CD14-positive monocyte (primary cell): ENCODE results near the gene CCDC15. TPM values are rescaled to one million over a fixed set of nuclear protein-coding genes. Genes with fewer than 3 reads are reported as not detected.

Source experiments
- DNase-seq, 3 donors: peaks; one replicate each; pipeline ENCODE4 v3.0.0-alpha.2; 2011 to 2022
- H2AFZ ChIP-seq: 2 replicates; pipeline ENCODE4 v1.6.0; 2012; ENCODE audit warnings: mild to moderate bottlenecking, low read depth, low read length, inconsistent platforms; ENCODE audit not compliant: insufficient read depth, poor library complexity, severe bottlenecking
- H3K27ac ChIP-seq, 2 donors: 1 replicate in 1 of 2; 2 replicates in 1 of 2; pipeline ENCODE4 v1.5.1; 2012 to 2013; ENCODE audit warnings: low read length in 2 of 2, control low read depth in 1 of 2, inconsistent platforms in 1 of 2, low read depth in 1 of 2, mild to moderate bottlenecking in 1 of 2
- H3K27me3 ChIP-seq, 2 donors: one replicate each; pipeline versions ENCODE4 v1.6.0 to v1.6.1; 2011 to 2013; ENCODE audit warnings: low read length in 2 of 2; ENCODE audit not compliant: control insufficient read depth in 2 of 2, insufficient read depth in 2 of 2
- H3K36me3 ChIP-seq, 2 donors: replicated peaks in 1 of 2; 1 replicate in 1 of 2; 2 replicates in 1 of 2; pipeline versions ENCODE4 v1.5.1 to v1.6.1; 2012 to 2013; ENCODE audit warnings: low read length in 2 of 2, control low read depth in 1 of 2, inconsistent platforms in 1 of 2, mild to moderate bottlenecking in 1 of 2; ENCODE audit not compliant: insufficient read depth in 2 of 2, control insufficient read depth in 1 of 2
- H3K4me1 ChIP-seq, 2 donors: 1 replicate in 1 of 2; 2 replicates in 1 of 2; pipeline versions ENCODE4 v1.5.1 to v1.6.1; 2012 to 2013; ENCODE audit warnings: low read length in 2 of 2, control low read depth in 1 of 2, inconsistent platforms in 1 of 2, mild to moderate bottlenecking in 1 of 2, moderate library complexity in 1 of 2; ENCODE audit not compliant: insufficient read depth in 2 of 2, control insufficient read depth in 1 of 2
- H3K4me2 ChIP-seq: replicated peaks from 2 replicates; pipeline ENCODE3; 2012; ENCODE audit warnings: low read length, moderate library complexity, mild to moderate bottlenecking; ENCODE audit not compliant: poor library complexity, severe bottlenecking; ENCODE audit errors: extremely low read depth
- H3K4me3 ChIP-seq, 3 experiments: fragments of 200-600 bp in 1 of 3; sonication (generic) in 1 of 3; replicated peaks in 1 of 3; 1 replicate in 2 of 3; 2 replicates in 1 of 3; pipeline ENCODE4 v1.5.1; 2011 to 2013; ENCODE audit warnings: low read length in 3 of 3, mild to moderate bottlenecking in 3 of 3, control low read depth in 2 of 3, low read depth in 2 of 3, inconsistent platforms in 1 of 3, moderate library complexity in 1 of 3
- H3K79me2 ChIP-seq: 2 replicates; pipeline ENCODE4 v1.6.0; 2012; ENCODE audit warnings: mild to moderate bottlenecking, control low read depth, inconsistent platforms, low read length, moderate library complexity; ENCODE audit not compliant: insufficient read depth
- H3K9ac ChIP-seq: 2 replicates; pipeline ENCODE4 v1.6.0; 2017; ENCODE audit warnings: low read length, mild to moderate bottlenecking; ENCODE audit not compliant: insufficient read depth, poor library complexity, severe bottlenecking
- H3K9me3 ChIP-seq, 2 donors: replicated peaks in 1 of 2; 1 replicate in 1 of 2; 2 replicates in 1 of 2; pipeline versions ENCODE4 v1.5.1 to v1.6.1; 2012 to 2013; ENCODE audit warnings: low read length in 2 of 2, control low read depth in 1 of 2; ENCODE audit not compliant: control insufficient read depth in 1 of 2, insufficient read depth in 1 of 2
- H4K20me1 ChIP-seq: 2 replicates; pipeline ENCODE4 v1.6.0; 2012; ENCODE audit warnings: mild to moderate bottlenecking, low read length, control low read depth, moderate library complexity; ENCODE audit not compliant: insufficient read depth
- H3K27ac Mint-ChIP-seq, 7 donors: one replicate each; pipeline ENCODE4 v1.8.0; 2020; ENCODE audit warnings: mild to moderate bottlenecking in 7 of 7, mixed read lengths in 7 of 7, moderate library complexity in 6 of 7, inconsistent platforms in 2 of 7
- H3K27me3 Mint-ChIP-seq, 3 donors: one replicate each; pipeline ENCODE4 v1.8.0; 2021 to 2022; ENCODE audit warnings: low read depth in 3 of 3, mild to moderate bottlenecking in 3 of 3, mixed read lengths in 3 of 3, moderate library complexity in 3 of 3, inconsistent platforms in 1 of 3
- H3K36me3 Mint-ChIP-seq, 2 donors: one replicate each; pipeline ENCODE4 v1.8.0; 2020; ENCODE audit warnings: mixed read lengths in 2 of 2, inconsistent platforms in 1 of 2, mild to moderate bottlenecking in 1 of 2
- H3K4me1 Mint-ChIP-seq: one replicate; pipeline ENCODE4 v1.8.0; 2020; ENCODE audit warnings: mild to moderate bottlenecking, mixed read lengths
- H3K4me3 Mint-ChIP-seq, 2 donors: one replicate each; pipeline ENCODE4 v1.8.0; 2020; ENCODE audit warnings: mild to moderate bottlenecking in 2 of 2, mixed read lengths in 2 of 2, moderate library complexity in 1 of 2
- H3K9me3 Mint-ChIP-seq, 7 donors: one replicate each; pipeline ENCODE4 v1.8.0; 2020 to 2022; ENCODE audit warnings: mixed read lengths in 7 of 7, mild to moderate bottlenecking in 6 of 7, moderate library complexity in 6 of 7, inconsistent platforms in 2 of 7
- CTCF ChIP-seq: fragments of 200-600 bp; IDR thresholded peaks from one replicate; pipeline ENCODE4 v1.8.0; 2022; ENCODE audit warnings: antibody characterized with exemption, mild to moderate bottlenecking
- WGBS: methylation state at CpG from one replicate; pipeline ENCODE4 v1.1.5; 2013; ENCODE audit warnings: missing lambda C conversion rate; ENCODE audit not compliant: insufficient coverage; 5-methylcytosine and 5-hydroxymethylcytosine counted together
- intact Hi-C, 2 donors: fragments of 100-400 bp; cut with micrococcal nuclease; formaldehyde crosslinking; loops; one replicate each; pipeline versions ENCODE4 v1.15.0 to v1.15.1; 2023
- polyA minus RNA-seq: library from RNA; depleted of rRNA, polyadenylated mRNA; stranded (reverse); fragments of >200 nt; gene quantifications from 2 replicates; pipeline ENCODE4 v1.2.3, GENCODE V29; 2012
- polyA plus RNA-seq, 3 donors: library from polyadenylated mRNA; depleted of rRNA in 1 of 3; unstranded in 2 of 3; stranded (reverse) in 1 of 3; fragments of 300-500 nt in 2 of 3; fragments of >200 nt in 1 of 3; fragmentation: Illumina TruSeq in 2 of 3; gene quantifications; 1 replicate in 2 of 3; 2 replicates in 1 of 3; pipeline ENCODE4 v1.2.3, GENCODE V29; 2012 to 2021
- total RNA-seq, 12 experiments: library from RNA in 1 of 12; stranded (reverse) in 1 of 12; fragments of 120-200 nt in 1 of 12; gene quantifications; one replicate each; pipeline ENCODE4 v1.2.4 and lab custom pipeline; 2013 to 2026; ENCODE audit warnings: mixed read lengths in 6 of 12, inconsistent platforms in 1 of 12

CCDC15 gene
- 1.8 TPM for total RNA-seq (2013)
- polyA plus RNA-seq (under 1 TPM; 0.24 to 0.32 (median 0.28) TPM), polyA minus RNA-seq (0.42 and 0.80 TPM in 2 replicates), total RNA-seq (lab: John Stamatoyannopoulos, UW) (1.6 to 4.8 (median 4.0) reads per million in 11 experiments)

GRCh38 chr11:124953753-124954589 is at the start of gene CCDC15:
Gene CCDC15 (plus strand): TSS chr11:124954202. CDS start chr11:124954733, 531 bp downstream.
- Mint-ChIP-seq H3K27me3 (peaks cover 0 to 4% (median 2%) of the 10 kb centered on the region in 3 donors), H3K27ac (no peak within 1 kb of the TSS), H3K4me1 (no peaks in the 10 kb centered on the region), H3K36me3 (peaks cover 0 to 2% of the 10 kb centered on the region in 2 donors), H3K9me3 (peaks cover 0 to 5% (median 2%) of the 10 kb centered on the region in 7 donors), H3K4me3 (no peak within 1 kb of the TSS)
- under 1% methylated on average over 52 of the region's 54 CpGs for WGBS
- peak; percentile 90 to 92 (median 92) for DNase-seq
- Histone ChIP-seq H3K9ac (peak within 1 kb of the TSS; percentile 71), H3K9me3 (no peaks in the 10 kb centered on the region), H3K4me3 (peak within 1 kb of the TSS; percentile 88 to 91 (median 90)), H2AFZ (peak within 1 kb of the TSS; percentile 98), H3K79me2 (peaks cover 6% of the 10 kb centered on the region), H3K4me2 (peak within 1 kb of the TSS; percentile 80), H3K36me3 (no peaks in the 10 kb centered on the region), H4K20me1 (no peaks in the 10 kb centered on the region), H3K4me1 (peaks cover 11 to 18% of the 10 kb centered on the region in 2 donors), H3K27me3 (peaks cover 3 to 7% of the 10 kb centered on the region in 2 donors), H3K27ac (peak within 1 kb of the TSS; percentile 46 to 85)
- TF ChIP-seq CTCF: no peak
- intact Hi-C loops: loop anchor here in 1 of 2 donors (10.0 kb wide), 1 partner anchor 111 kb away; the partner anchor contains the start of gene SLC37A2

- Histone ChIP-seq H3K9me3 (peaks cover 8 to 12% of the 10 kb centered on the region in 2 donors), H4K20me1 (no peaks in the 10 kb centered on the region), H3K4me2 (no peak overlapping the region), H3K4me3 (no peak overlapping the region), H3K27me3 (peaks cover 0 to 3% of the 10 kb centered on the region in 2 donors), H3K36me3 (no peaks in the 10 kb centered on the region), H3K27ac (no peak overlapping the region), H3K79me2 (no peaks in the 10 kb centered on the region), H2AFZ (no peak overlapping the region), H3K9ac (no peak overlapping the region), H3K4me1 (peaks cover 0 to 2% of the 10 kb centered on the region in 2 donors)
- 93% methylated on average over 3 of the region's 3 CpGs for WGBS
- H3K27me3 Mint-ChIP-seq: peaks cover 7 to 10% (median 9%) of the 10 kb centered on the region in 3 donors
- DNase-seq: no peak
- peak overlapping the region in 2 of 7 donors; percentile 1 to 37 for H3K27ac Mint-ChIP-seq
- H3K36me3 Mint-ChIP-seq: no peaks in the 10 kb centered on the region
- TF ChIP-seq CTCF: no peak
- H3K4me1 Mint-ChIP-seq: peaks cover 25% of the 10 kb centered on the region
- H3K9me3 Mint-ChIP-seq: peaks cover 6 to 24% (median 13%) of the 10 kb centered on the region in 7 donors
- intact Hi-C loops: no loop called here
- no peak overlapping the region for H3K4me3 Mint-ChIP-seq
Measured at GRCh38 chr11:124915541-124916369, 38.2 kb upstream of the CCDC15 start.
